ENCODE measurements around the gene DPP10.
"Not testable (repeated sequence)": the region's sequence is repeated elsewhere in the genome, so short reads cannot be mapped to it uniquely, and the experiment has no call there.

The DPP10 gene

GRCh38 chr2:114843963-114844362 is 401.5 kb downstream of the DPP10 start:
- DNase-seq = no peak

GRCh38 chr2:114857196-114857595 is 414.8 kb downstream of the DPP10 start:
- DNase-seq = no peak

- DNase-seq = no peak
Observed at GRCh38 chr2:114859726-114860510, 417.5 kb downstream of the DPP10 start.

GRCh38 chr2:114862243-114862642 is 419.8 kb downstream of the DPP10 start:
- no peak for DNase-seq

- DNase-seq = no peak
Observed at GRCh38 chr2:114864901-114865300, 422.5 kb downstream of the DPP10 start.

- no peak for DNase-seq
Observed at GRCh38 chr2:114880046-114880445, 437.6 kb downstream of the DPP10 start.

- no peak for DNase-seq
Observed at GRCh38 chr2:114919985-114920384, 477.5 kb downstream of the DPP10 start.

GRCh38 chr2:114922076-114922475 is 479.6 kb downstream of the DPP10 start:
- DNase-seq = no peak

- no peak for DNase-seq
Observed at GRCh38 chr2:114925296-114926255, 483.1 kb downstream of the DPP10 start.

- no peak for DNase-seq
Observed at GRCh38 chr2:114926303-114926702, 483.9 kb downstream of the DPP10 start.

- no peak for DNase-seq
Observed at GRCh38 chr2:114929225-114929624, 486.8 kb downstream of the DPP10 start.

- no peak for DNase-seq
Observed at GRCh38 chr2:114933671-114934241, 491.3 kb downstream of the DPP10 start.

GRCh38 chr2:114935031-114935430 is 492.6 kb downstream of the DPP10 start:
- DNase-seq = no peak

- no peak for DNase-seq
Observed at GRCh38 chr2:114937366-114937930, 495.0 kb downstream of the DPP10 start.

GRCh38 chr2:114940785-114941458 is 498.5 kb downstream of the DPP10 start:
- no peak for DNase-seq

GRCh38 chr2:114949228-114949804 is 506.9 kb downstream of the DPP10 start:
- DNase-seq = no peak

GRCh38 chr2:114960389-114960788 is 517.9 kb downstream of the DPP10 start:
- no peak for DNase-seq

- DNase-seq = no peak
Observed at GRCh38 chr2:114962532-114962931, 520.1 kb downstream of the DPP10 start.

- DNase-seq = no peak
Observed at GRCh38 chr2:114968748-114969400, 526.4 kb downstream of the DPP10 start.

- DNase-seq = not testable (repeated sequence)
Observed at GRCh38 chr2:115004321-115004720, 561.9 kb downstream of the DPP10 start.

- no peak for DNase-seq
Observed at GRCh38 chr2:115011721-115012120, 569.3 kb downstream of the DPP10 start.

GRCh38 chr2:115022013-115022412 is 579.6 kb downstream of the DPP10 start:
- not testable (repeated sequence) for DNase-seq
